HepG2 (cell line): ENCODE results near the gene PSMB3. TPM values are rescaled to one million over a fixed set of nuclear protein-coding genes. Genes with fewer than 3 reads are reported as not detected.
A peak's percentile ranks its signal among the peaks of the same experiment; 100 is the strongest.

Experiments
- DDIT3 ChIP-seq: sonication (generic); formaldehyde crosslinking; IDR thresholded peaks from 2 replicates; pipeline ENCODE4 v1.4.0; 2020; ENCODE audit warnings: mild to moderate bottlenecking, missing genetic modification reagents
- DMAP1 ChIP-seq: IDR thresholded peaks from 2 replicates; pipeline ENCODE4 v1.6.1; 2016
- FOSL2 ChIP-seq: sonication (generic); formaldehyde crosslinking; IDR thresholded peaks from 2 replicates; pipeline ENCODE4 v1.4.0; 2020; ENCODE audit warnings: missing genetic modification reagents
- FOXA1 ChIP-seq, 2 experiments: fragments of 450-650 bp in 1 of 2; sonication (generic) in 1 of 2; formaldehyde crosslinking in 1 of 2; IDR thresholded peaks; 2 replicates each; pipeline versions ENCODE4 v1.4.0 to v1.6.1; 2016 to 2020; ENCODE audit warnings: missing genetic modification reagents in 1 of 2
- HMG20B ChIP-seq: conservative IDR thresholded peaks from 2 replicates; pipeline ENCODE4 v1.6.1; 2016; ENCODE audit warnings: missing genetic modification reagents, missing compliant biosample characterization
- KDM4B ChIP-seq: sonication (generic); formaldehyde crosslinking; IDR thresholded peaks from 2 replicates; pipeline ENCODE4 v1.4.0; 2020; ENCODE audit warnings: missing genetic modification reagents
- RBFOX2 ChIP-seq: fragments of 200-400 bp; formaldehyde crosslinking; IDR thresholded peaks from 2 replicates; pipeline ENCODE4 v1.6.1; 2017; ENCODE audit warnings: low read depth, mild to moderate bottlenecking, low read length
- REPIN1 ChIP-seq: sonication (generic); formaldehyde crosslinking; IDR thresholded peaks from 2 replicates; pipeline ENCODE4 v1.8.0; 2022; ENCODE audit warnings: missing genetic modification reagents, low read depth, mild to moderate bottlenecking, borderline replicate concordance
- RXRA ChIP-seq: sonication (generic); formaldehyde crosslinking; IDR thresholded peaks from 2 replicates; pipeline ENCODE4 v1.5.1; 2020; ENCODE audit warnings: missing genetic modification reagents
- SALL1 ChIP-seq: sonication (generic); formaldehyde crosslinking; IDR thresholded peaks from 2 replicates; pipeline ENCODE4 v1.8.0; 2022; ENCODE audit warnings: mild to moderate bottlenecking, missing genetic modification reagents
- SKI ChIP-seq: fragments of 450-650 bp; IDR thresholded peaks from one replicate; pipeline ENCODE4 v1.6.1; 2018; ENCODE audit warnings: mild to moderate bottlenecking; ENCODE audit not compliant: partially characterized antibody
- SMC3 ChIP-seq: IDR thresholded peaks from 2 replicates; pipeline ENCODE4 v1.6.1; 2011; ENCODE audit warnings: low read length, improper control_type of control experiment
- THAP7 ChIP-seq: sonication (generic); formaldehyde crosslinking; IDR thresholded peaks from 2 replicates; pipeline ENCODE4 v1.8.1; 2023; ENCODE audit warnings: mild to moderate bottlenecking, missing genetic modification reagents
- YEATS2 ChIP-seq: sonication (generic); formaldehyde crosslinking; IDR thresholded peaks from 2 replicates; pipeline ENCODE4 v1.4.0; 2020; ENCODE audit warnings: missing genetic modification reagents, borderline replicate concordance
- ZBTB1 ChIP-seq: sonication (generic); formaldehyde crosslinking; IDR thresholded peaks from 2 replicates; pipeline ENCODE4 v1.4.0; 2020; ENCODE audit warnings: missing genetic modification reagents, borderline replicate concordance
- ZC3H13 ChIP-seq: sonication (generic); formaldehyde crosslinking; IDR thresholded peaks from 2 replicates; pipeline ENCODE4 v1.8.1; 2023; ENCODE audit warnings: mild to moderate bottlenecking, missing genetic modification reagents, moderate library complexity
- ZHX1 ChIP-seq: sonication (generic); formaldehyde crosslinking; IDR thresholded peaks from 2 replicates; pipeline ENCODE4 v1.8.1; 2022; ENCODE audit warnings: low read depth, mild to moderate bottlenecking, missing genetic modification reagents
- ZNF205 ChIP-seq: IDR thresholded peaks from 2 replicates; pipeline ENCODE4 v1.6.1; 2018; ENCODE audit warnings: missing biosample characterization, missing genetic modification reagents
- ZNF296 ChIP-seq: sonication (generic); formaldehyde crosslinking; conservative IDR thresholded peaks from 2 replicates; pipeline ENCODE4 v1.5.0; 2020; ENCODE audit warnings: mild to moderate bottlenecking, missing genetic modification reagents
- ZNF501 ChIP-seq: sonication (generic); formaldehyde crosslinking; IDR thresholded peaks from 2 replicates; pipeline ENCODE4 v1.5.1; 2020; ENCODE audit warnings: mild to moderate bottlenecking, moderate library complexity, missing genetic modification reagents
- ZNF512B ChIP-seq: sonication (generic); formaldehyde crosslinking; IDR thresholded peaks from 2 replicates; pipeline ENCODE4 v1.5.1; 2020; ENCODE audit warnings: missing genetic modification reagents, mild to moderate bottlenecking, borderline replicate concordance
- ZNF747 ChIP-seq: sonication (generic); formaldehyde crosslinking; IDR thresholded peaks from 2 replicates; pipeline ENCODE4 v1.8.1; 2023; ENCODE audit warnings: missing genetic modification reagents, mild to moderate bottlenecking, borderline replicate concordance
- ZNF775 ChIP-seq: sonication (generic); formaldehyde crosslinking; IDR thresholded peaks from 2 replicates; pipeline ENCODE4 v1.4.0; 2020; ENCODE audit warnings: missing genetic modification reagents, mild to moderate bottlenecking, moderate library complexity, borderline replicate concordance
- polyA plus RNA-seq, 8 experiments: library from polyadenylated mRNA; depleted of rRNA in 3 of 8; stranded (reverse) in 7 of 8; unstranded in 1 of 8; fragments of >200 nt; fragmentation: Illumina TruSeq in 4 of 8; extraction: Trizol in 4 of 8; gene quantifications; 2 replicates each; pipeline versions ENCODE4 v1.2.1 to v1.2.3, GENCODE V29; 2011 to 2016; ENCODE audit warnings: low read depth in 4 of 8, missing spikeins in 1 of 8, mixed read lengths in 1 of 8; ENCODE audit not compliant: insufficient read depth in 1 of 8
- total RNA-seq, 5 experiments: library from RNA; depleted of rRNA; stranded (reverse); fragments of >200 nt; fragmentation: Illumina TruSeq; extraction: Trizol; gene quantifications; 2 replicates each; pipeline ENCODE4 v1.2.3, GENCODE V29; 2016; ENCODE audit warnings: low read depth in 1 of 5

Gene PSMB3
- total and polyA plus RNA-seq, 2 of the 13 experiments (the other 11 are each of a cell fraction or from before 2014, with no cell fraction given): 366 to 517 TPM

GRCh38 chr17:38735161-38735997 lies 17.2 kb upstream of the PSMB3 start (continued):
- TF ChIP-seq ZNF512B: 0 out of 2 replicates have a peak, but pooled peaks have one; percentile 31
- TF ChIP-seq ZNF501 (CRISPR knock-in tag): no peak
- TF ChIP-seq ZC3H13: peak; percentile 77; the same call in 1 of the 2 replicates
- no peak for TF ChIP-seq HMG20B (CRISPR knock-in tag)
- TF ChIP-seq DMAP1 (CRISPR knock-in tag): no peak
- no peak for TF ChIP-seq FOXA1 (IDR thresholded peaks at IDR 0.05)
- TF ChIP-seq FOXA1 (CRISPR knock-in tag; IDR thresholded peaks at IDR 0.05): peak; percentile 59
- TF ChIP-seq FOSL2: no peak; the same call in 1 of the 2 replicates
- no peak for TF ChIP-seq SKI
- no peak for TF ChIP-seq THAP7 (CRISPR knock-in tag)
- no peak for TF ChIP-seq YEATS2 (CRISPR knock-in tag)
- peak; percentile 61 for TF ChIP-seq SMC3
- no peak for TF ChIP-seq ZBTB1 (CRISPR knock-in tag)
- TF ChIP-seq ZHX1 (CRISPR knock-in tag): 0 out of 2 replicates have a peak, but pooled peaks have one; percentile 12
- no peak for TF ChIP-seq DDIT3 (CRISPR knock-in tag)
- no peak for TF ChIP-seq ZNF296 (CRISPR knock-in tag)
- TF ChIP-seq SALL1 (CRISPR knock-in tag): peak; percentile 22; the same call in 1 of the 2 replicates
- peak; percentile 79 for TF ChIP-seq RBFOX2
- TF ChIP-seq KDM4B (CRISPR knock-in tag): 0 out of 2 replicates have a peak, but pooled peaks have one; percentile 47
- TF ChIP-seq ZNF747: no peak
- no peak for TF ChIP-seq ZNF205
- TF ChIP-seq ZNF775 (CRISPR knock-in tag): no peak
- peak; percentile 19; the same call in 1 of the 2 replicates for TF ChIP-seq REPIN1 (CRISPR knock-in tag)
- TF ChIP-seq RXRA (CRISPR knock-in tag): no peak
